KMS-11 (cell line): ENCODE data around the gene AUTS2.

ENCODE experiments used
- H2AFZ ChIP-seq: fragments of 200-600 bp; sonication (generic); 2 replicates; pipeline ENCODE4 v1.6.1; 2016; ENCODE audit warnings: antibody characterized with exemption, mixed run types, low read depth
- H3K27ac ChIP-seq: fragments of 200-600 bp; sonication (generic); 2 replicates; pipeline ENCODE4 v1.6.1; 2016; ENCODE audit warnings: mild to moderate bottlenecking, mixed run types
- H3K27me3 ChIP-seq: fragments of 200-600 bp; sonication (generic); 2 replicates; pipeline ENCODE4 v1.6.1; 2017; ENCODE audit warnings: mild to moderate bottlenecking, low read depth, mixed run types, moderate library complexity; ENCODE audit not compliant: insufficient read depth
- H3K36me3 ChIP-seq: fragments of 200-600 bp; sonication (generic); 2 replicates; pipeline ENCODE4 v1.6.1; 2017; ENCODE audit warnings: mild to moderate bottlenecking, mixed run types; ENCODE audit not compliant: insufficient read depth
- H3K4me1 ChIP-seq: fragments of 200-600 bp; sonication (generic); 2 replicates; pipeline ENCODE4 v1.6.1; 2016; ENCODE audit warnings: mild to moderate bottlenecking, low read depth, mixed run types; ENCODE audit not compliant: poor library complexity, severe bottlenecking
- H3K4me2 ChIP-seq: fragments of 200-600 bp; sonication (generic); 2 replicates; pipeline ENCODE4 v1.7.0; 2016; ENCODE audit warnings: mild to moderate bottlenecking, mixed run types
- H3K4me3 ChIP-seq: fragments of 200-600 bp; sonication (generic); IDR thresholded peaks from 2 replicates; pipeline ENCODE4 v1.6.1; 2017; ENCODE audit warnings: low read depth, low read length, mixed read lengths; ENCODE audit not compliant: insufficient read depth
- H3K79me2 ChIP-seq: fragments of 200-600 bp; sonication (generic); 2 replicates; pipeline ENCODE4 v1.6.1; 2016; ENCODE audit warnings: low read depth, mixed run types; ENCODE audit not compliant: insufficient read depth
- H3K9ac ChIP-seq: fragments of 200-600 bp; sonication (generic); 2 replicates; pipeline ENCODE4 v1.6.1; 2016; ENCODE audit warnings: mild to moderate bottlenecking, mixed run types
- H4K20me1 ChIP-seq: fragments of 200-600 bp; sonication (generic); 2 replicates; pipeline ENCODE4 v1.6.1; 2016; ENCODE audit warnings: mild to moderate bottlenecking, mixed run types; ENCODE audit not compliant: insufficient read depth
- CTCF ChIP-seq: fragments of 200-600 bp; sonication (generic); conservative IDR thresholded peaks from 2 replicates; pipeline ENCODE4 v1.6.1; 2017; ENCODE audit warnings: low read depth, mild to moderate bottlenecking, antibody characterized with exemption, low read length, moderate library complexity, mixed read lengths

The AUTS2 gene

GRCh38 chr7:70472601-70473237 is 874.4 kb downstream of the AUTS2 start:
- H3K4me2 ChIP-seq, result no peak overlapping the region
- H3K36me3 ChIP-seq, result no peaks in the 10 kb centered on the region
- no peak overlapping the region for H3K4me3 ChIP-seq
- H4K20me1 ChIP-seq, result no peaks in the 10 kb centered on the region
- H3K4me1 ChIP-seq, result no peaks in the 10 kb centered on the region
- H3K27ac ChIP-seq, result no peak overlapping the region
- H3K9ac ChIP-seq, result no peak overlapping the region
- no peaks in the 10 kb centered on the region for H3K79me2 ChIP-seq
- TF ChIP-seq CTCF, result no peak
- H3K27me3 ChIP-seq, result no peaks in the 10 kb centered on the region
- H2AFZ ChIP-seq, result no peak overlapping the region

GRCh38 chr7:70474639-70475234 is 876.5 kb downstream of the AUTS2 start:
- no peaks in the 10 kb centered on the region for H3K4me1 ChIP-seq
- H3K4me3 ChIP-seq, result no peak overlapping the region
- H3K9ac ChIP-seq, result no peak overlapping the region
- no peak overlapping the region for H3K27ac ChIP-seq
- no peaks in the 10 kb centered on the region for H3K27me3 ChIP-seq
- no peaks in the 10 kb centered on the region for H3K36me3 ChIP-seq
- H3K4me2 ChIP-seq, result no peak overlapping the region
- TF ChIP-seq CTCF, result no peak
- H3K79me2 ChIP-seq, result no peaks in the 10 kb centered on the region
- no peaks in the 10 kb centered on the region for H4K20me1 ChIP-seq
- no peak overlapping the region for H2AFZ ChIP-seq

- Histone ChIP-seq H4K20me1 (no peaks in the 10 kb centered on the region), H3K27me3 (no peaks in the 10 kb centered on the region), H3K27ac (no peak overlapping the region), H3K4me3 (no peak overlapping the region), H2AFZ (no peak overlapping the region), H3K9ac (no peak overlapping the region), H3K4me1 (no peaks in the 10 kb centered on the region), H3K79me2 (no peaks in the 10 kb centered on the region), H3K36me3 (no peaks in the 10 kb centered on the region), H3K4me2 (no peak overlapping the region)
- no peak for TF ChIP-seq CTCF
Measured at GRCh38 chr7:70477036-70478010, 879.0 kb downstream of the AUTS2 start.

- Histone ChIP-seq H3K9ac (no peak overlapping the region), H3K4me2 (no peak overlapping the region), H3K27me3 (no peaks in the 10 kb centered on the region), H3K4me1 (no peaks in the 10 kb centered on the region), H3K79me2 (no peaks in the 10 kb centered on the region), H2AFZ (no peak overlapping the region), H4K20me1 (no peaks in the 10 kb centered on the region), H3K27ac (no peak overlapping the region), H3K36me3 (no peaks in the 10 kb centered on the region), H3K4me3 (no peak overlapping the region)
- no peak for TF ChIP-seq CTCF
Measured at GRCh38 chr7:70479153-70480021, 881.1 kb downstream of the AUTS2 start.
